HG02884 (cell line): Measurements from ENCODE around the gene OR7C2.

Experiments used
- ATAC-seq: cut with Tn5 transposase; IDR thresholded peaks from one replicate; pipeline ENCODE4 v1.9.1; 2021; ENCODE audit warnings: mild to moderate bottlenecking, moderate library complexity; ENCODE audit not compliant: unreplicated experiment

OR7C2 gene

DNA sequence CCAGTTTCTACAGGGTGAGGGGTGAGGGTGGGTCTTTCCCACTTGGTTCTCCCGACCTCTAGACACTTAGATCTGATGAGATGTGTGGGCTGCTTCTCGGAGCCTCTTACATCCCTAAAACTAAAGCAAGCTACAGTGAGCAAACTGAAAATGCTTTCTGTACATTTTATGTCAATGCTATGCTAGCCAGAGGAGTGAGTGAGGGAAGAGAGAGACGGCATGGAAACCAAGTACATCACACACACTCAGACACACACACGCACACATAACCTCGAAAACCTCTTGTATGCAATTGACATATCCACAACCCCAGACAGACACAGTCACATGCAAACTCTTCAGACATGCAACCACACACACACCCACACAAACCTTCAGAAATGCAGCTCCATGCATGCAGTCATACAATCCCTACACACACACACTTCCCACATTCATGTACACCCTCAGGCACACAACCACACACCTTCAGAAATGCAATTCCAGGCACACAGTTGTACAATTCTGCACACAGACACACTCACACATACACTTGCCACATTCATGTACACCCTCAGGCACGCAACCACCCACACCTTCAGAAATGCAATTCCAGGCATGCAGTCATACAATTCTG lies 37.0 kb downstream of the OR7C2 start:
- ATAC-seq, result no peak

DNA sequence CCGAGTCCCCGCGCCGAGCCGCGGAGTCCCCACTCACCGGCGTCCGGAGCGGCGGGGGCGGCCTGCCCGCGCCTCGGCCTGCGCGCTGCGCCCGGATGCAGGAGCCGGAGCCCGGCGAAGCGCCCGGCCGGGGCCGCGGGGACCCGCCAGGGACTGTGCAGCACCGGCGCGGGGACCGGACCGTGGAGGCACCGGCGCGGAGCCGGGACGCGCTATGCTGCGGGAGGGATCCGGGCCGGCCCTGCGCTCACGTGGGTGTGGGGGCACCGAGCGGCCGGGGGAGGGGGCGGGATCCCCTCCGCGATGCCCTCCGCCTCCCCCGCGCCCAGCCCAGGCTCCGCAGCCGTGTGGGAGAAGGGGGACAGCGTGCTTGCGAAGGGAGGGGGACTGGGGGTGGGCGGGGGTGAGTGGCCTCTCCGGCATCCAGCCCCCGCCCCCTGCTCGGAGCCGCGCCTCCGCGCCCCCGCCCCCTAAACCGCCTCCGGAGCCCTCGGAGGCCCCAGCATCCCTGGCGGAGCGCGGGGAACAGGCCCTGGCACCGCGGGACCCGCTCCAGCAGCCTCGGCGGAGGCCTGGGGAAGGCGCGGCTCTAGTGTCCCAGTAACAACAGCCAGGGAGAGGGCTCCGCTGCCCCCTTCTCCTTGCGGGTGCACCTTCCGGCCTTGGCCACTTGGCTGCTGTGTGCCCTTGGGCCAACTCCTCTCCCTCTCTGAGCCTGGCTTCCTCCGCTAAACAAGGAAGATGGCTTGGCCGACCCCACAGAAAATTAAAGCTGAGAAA lies 38.4 kb downstream of the OR7C2 start, which contains the start of gene SLC1A6:
Gene SLC1A6, minus strand, starts transcription at position 389 of the 780 bp plus-strand sequence. CDS start 6,954 bp downstream, outside the sequence.
- no peak for ATAC-seq

DNA sequence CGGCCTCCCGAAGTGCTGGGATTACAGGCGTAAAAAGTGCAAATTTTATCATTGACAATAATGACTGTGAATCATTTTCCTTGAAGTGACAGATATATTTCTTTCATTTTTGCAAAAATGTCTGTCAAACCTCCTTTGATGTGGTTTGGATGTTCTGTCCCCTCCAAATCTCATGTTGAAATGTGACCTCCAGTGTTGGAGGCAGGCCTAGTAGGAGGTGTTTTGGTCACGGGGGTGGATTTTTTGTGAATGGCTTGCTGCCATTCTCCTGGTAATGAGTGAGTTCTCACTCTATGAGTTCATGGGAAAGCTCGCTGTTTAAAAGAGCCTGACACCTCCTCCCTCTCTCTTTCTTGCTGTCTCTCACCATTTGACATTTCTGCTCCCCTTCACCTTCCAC lies 43.8 kb downstream of the OR7C2 start:
- ATAC-seq, result no peak
